ENCODE data around the gene RTEL1.

The RTEL1 gene

DNA sequence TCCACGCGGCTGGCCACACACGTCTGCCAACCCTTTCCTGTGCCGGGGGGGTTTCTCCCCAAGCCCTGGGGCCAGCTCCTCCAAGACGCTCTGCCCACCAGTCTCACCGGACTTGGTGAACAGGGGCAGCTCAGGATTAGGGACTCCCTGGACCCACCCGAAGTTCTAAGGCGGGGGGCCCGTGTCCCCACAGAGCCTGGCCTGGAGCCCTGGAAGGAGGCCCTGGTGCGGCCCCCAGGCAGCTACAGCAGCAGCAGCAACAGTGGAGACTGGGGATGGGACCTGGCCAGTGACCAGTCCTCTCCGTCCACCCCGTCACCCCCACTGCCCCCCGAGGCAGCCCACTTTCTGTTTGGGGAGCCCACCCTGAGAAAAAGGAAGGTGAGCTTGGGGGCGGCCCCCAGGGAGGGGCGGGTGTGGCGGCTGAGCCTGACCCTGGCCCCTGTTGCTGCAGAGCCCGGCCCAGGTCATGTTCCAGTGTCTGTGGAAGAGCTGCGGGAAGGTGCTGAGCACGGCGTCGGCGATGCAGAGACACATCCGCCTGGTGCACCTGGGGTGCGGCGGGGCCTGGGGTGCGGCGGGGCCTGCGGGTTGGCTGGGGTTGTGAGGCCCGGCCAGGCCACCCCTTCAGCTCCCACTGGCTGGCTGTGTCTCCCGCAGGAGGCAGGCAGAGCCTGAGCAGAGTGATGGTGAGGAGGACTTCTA lies 83.7 kb downstream of the RTEL1 start:
- peak; percentile 49 for DNase-seq

- DNase-seq, result peak; percentile 47
Observed at GRCh38 chr20:63742381-63743024, 84.4 kb downstream of the RTEL1 start.

- no peak for DNase-seq
Observed at GRCh38 chr20:63743210-63743970, 85.3 kb downstream of the RTEL1 start.

GRCh38 chr20:63744158-63744557 lies 86.0 kb downstream of the RTEL1 start:
- DNase-seq, result no peak

DNA sequence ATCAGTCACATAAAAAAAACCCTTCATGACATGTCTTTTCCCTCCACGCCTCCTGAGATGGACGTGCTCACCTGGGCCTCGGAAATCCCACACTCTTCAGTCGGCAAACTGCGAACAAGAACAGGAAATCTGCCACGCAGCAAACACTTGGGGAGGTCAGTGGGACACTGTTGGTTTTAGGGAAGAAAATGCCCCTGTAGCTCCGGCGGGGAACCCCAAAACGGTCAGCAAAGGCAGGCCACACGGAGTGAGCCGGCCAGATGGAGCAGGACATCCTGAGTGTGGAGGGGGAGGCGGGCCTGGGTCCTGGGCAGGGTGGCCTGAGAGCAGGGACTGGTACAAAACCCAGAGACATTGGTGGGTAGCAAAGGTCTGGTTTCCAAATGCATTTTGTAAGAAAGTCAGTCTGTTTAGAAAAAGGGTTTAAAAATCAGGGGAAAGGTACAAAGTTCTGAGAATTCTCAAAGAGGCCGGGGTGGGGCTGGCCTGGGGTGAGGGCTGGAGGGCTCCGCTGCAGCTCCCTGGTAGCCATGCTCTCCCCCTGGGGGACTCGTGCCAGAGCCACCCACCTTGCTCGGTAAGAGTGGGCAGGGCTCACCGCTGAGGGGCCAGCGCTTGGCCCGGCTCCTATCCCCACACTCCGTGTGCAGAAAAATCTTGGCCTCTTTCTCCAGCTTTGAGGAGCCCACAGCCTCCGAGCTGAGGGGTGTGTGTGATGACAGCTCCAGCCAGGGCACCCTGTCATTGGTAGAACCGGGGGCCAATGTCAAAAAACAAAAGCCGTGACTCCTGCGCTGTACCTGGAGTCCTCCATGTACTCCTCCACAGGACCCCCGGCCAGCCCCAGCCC lies 86.7 kb downstream of the RTEL1 start:
- DNase-seq, result no peak

- DNase-seq, result no peak
Observed at GRCh38 chr20:63745424-63745805, 87.3 kb downstream of the RTEL1 start.

Measured in left hindlimb (tissue), 1 donor.